ENCODE results near the gene WAS. TPM values are rescaled to one million over a fixed set of nuclear protein-coding genes. Genes with fewer than 3 reads are reported as not detected.

The WAS gene
- total RNA-seq, 2 experiments from 2014 or later, result 81.6 to 81.9 TPM

DNA sequence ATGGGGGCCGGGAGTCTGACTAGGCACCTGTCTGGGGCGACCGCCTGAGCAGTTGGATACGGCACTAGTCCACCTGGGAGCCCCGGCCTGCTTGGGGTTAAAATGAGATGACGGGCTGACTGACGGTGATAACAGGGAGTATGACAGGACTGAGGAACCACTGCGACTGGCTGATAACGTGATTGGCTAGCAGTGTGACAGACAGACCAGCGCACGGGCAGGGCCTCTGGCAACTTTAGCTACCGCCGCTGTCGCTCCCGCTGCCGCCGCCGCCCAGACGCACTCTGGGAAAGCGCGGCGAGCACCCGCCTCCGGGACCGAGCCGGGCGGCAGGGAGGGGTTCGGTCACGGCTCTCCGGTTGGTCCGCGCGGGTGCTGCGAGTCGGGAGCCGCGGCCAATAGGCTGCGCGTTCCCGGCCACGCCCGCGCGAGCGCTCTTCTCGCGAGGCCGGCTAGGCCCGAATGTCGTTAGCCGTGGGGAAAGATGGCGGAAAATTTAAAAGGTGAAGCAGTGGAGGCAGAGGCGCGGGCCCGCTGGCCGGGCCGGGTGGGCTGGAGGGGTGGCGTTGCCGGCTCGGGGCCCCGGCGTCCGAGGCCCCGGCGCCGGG is 12.8 kb downstream of the WAS start, which contains the start of gene SUV39H1:
SUV39H1 (plus strand) TSS at position 434 of the 608 bp plus-strand sequence; CDS start at position 485, 51 bp downstream.
- H3K27ac Mint-ChIP-seq, result peak within 1 kb of the TSS; percentile 94
- peaks cover 21% of the 10 kb centered on the region for H3K36me3 Mint-ChIP-seq (ENCODE audit: low read depth)
- peaks cover 26% of the 10 kb centered on the region for H3K4me1 Mint-ChIP-seq (ENCODE audit: low read depth)
- peak within 1 kb of the TSS; percentile 81 for H3K4me3 Mint-ChIP-seq
- ChIA-PET CTCF (interaction anchor here (1.0 to 1.6 kb wide), 2 partner anchors 13 to 48 kb away, joined by 5 read pairs; partner anchors contain the start of gene WAS), POLR2A (interaction anchor here (0.6 to 2.6 kb wide), 9 partner anchors 13 to 118 kb away, joined by 3 to 15 read pairs (median 5); partner anchors contain the start of genes HDAC6 and WAS)
- peak; percentile 94 for ATAC-seq
- intact Hi-C loops (cut with micrococcal nuclease), result no loop called here
- TF ChIP-seq, protein P1, sequence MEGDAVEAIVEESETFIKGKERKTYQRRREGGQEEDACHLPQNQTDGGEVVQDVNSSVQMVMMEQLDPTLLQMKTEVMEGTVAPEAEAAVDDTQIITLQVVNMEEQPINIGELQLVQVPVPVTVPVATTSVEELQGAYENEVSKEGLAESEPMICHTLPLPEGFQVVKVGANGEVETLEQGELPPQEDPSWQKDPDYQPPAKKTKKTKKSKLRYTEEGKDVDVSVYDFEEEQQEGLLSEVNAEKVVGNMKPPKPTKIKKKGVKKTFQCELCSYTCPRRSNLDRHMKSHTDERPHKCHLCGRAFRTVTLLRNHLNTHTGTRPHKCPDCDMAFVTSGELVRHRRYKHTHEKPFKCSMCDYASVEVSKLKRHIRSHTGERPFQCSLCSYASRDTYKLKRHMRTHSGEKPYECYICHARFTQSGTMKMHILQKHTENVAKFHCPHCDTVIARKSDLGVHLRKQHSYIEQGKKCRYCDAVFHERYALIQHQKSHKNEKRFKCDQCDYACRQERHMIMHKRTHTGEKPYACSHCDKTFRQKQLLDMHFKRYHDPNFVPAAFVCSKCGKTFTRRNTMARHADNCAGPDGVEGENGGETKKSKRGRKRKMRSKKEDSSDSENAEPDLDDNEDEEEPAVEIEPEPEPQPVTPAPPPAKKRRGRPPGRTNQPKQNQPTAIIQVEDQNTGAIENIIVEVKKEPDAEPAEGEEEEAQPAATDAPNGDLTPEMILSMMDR (IDR thresholded peaks at IDR 0.05), result no peak
- H3K9me3 Mint-ChIP-seq, result no peaks in the 10 kb centered on the region
- peak; percentile 87 for DNase-seq
- no peaks in the 10 kb centered on the region for H3K27me3 Mint-ChIP-seq

DNA sequence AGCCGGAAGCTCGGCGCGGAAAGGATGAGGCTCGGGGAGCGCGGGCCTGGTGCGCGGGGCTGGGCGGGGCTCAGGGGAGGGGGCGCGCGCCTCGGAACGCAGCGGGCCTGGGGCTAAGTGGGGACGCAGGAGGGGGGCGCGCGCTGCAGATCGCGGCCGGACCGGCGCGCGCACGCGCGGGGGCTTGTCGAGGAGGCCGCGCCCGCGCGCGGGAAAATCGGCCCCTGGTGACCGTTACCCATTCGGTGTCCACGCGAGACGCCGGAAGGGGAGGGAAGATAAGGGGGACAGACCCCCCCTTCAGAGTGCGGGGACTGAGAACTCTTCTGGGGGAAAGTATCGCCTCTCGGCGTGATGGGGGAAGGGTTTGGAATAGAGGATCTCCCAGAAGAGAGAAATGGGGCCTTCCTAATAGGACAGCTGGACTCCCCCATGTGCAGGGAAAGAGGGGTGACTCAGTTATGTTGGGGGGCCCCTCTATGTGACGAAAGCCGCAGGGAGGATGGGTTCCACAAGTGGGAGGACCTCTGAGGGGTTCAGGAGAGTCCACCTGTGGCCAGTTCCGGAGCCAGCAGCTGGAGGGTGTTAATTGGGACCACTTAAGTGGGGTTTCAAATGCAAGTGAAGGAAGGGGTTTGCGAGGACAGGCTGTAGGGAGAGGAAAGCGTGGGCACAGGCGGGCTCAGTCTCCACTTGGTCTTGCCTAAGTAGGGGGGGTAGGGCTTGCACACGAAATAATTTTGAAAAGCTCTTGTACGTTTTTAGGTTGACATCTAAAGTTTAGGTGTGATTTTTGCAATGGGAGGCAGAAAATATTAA is 13.5 kb downstream of the WAS start:
- H3K27ac Mint-ChIP-seq, result peak overlapping the region; percentile 92
- H3K4me1 Mint-ChIP-seq (ENCODE audit: low read depth), result peaks cover 26% of the 10 kb centered on the region
- ChIA-PET POLR2A (interaction anchor here (0.6 to 2.6 kb wide), 7 partner anchors 12 to 104 kb away, joined by 3 to 15 read pairs (median 5); partner anchors contain the start of genes HDAC6 and WAS), CTCF (interaction anchor here (1.0 to 1.6 kb wide), 2 partner anchors 14 to 48 kb away, joined by 5 read pairs; partner anchors contain the start of gene WAS)
- no peaks in the 10 kb centered on the region for H3K9me3 Mint-ChIP-seq
- ATAC-seq (peak; percentile 22), DNase-seq (peak; percentile 59)
- H3K27me3 Mint-ChIP-seq, result no peaks in the 10 kb centered on the region
- intact Hi-C loops (cut with micrococcal nuclease), result no loop called here
- H3K4me3 Mint-ChIP-seq, result peak overlapping the region; percentile 81
- peaks cover 18% of the 10 kb centered on the region for H3K36me3 Mint-ChIP-seq (ENCODE audit: low read depth)
- TF ChIP-seq, protein P1 (IDR thresholded peaks at IDR 0.05), result no peak

DNA sequence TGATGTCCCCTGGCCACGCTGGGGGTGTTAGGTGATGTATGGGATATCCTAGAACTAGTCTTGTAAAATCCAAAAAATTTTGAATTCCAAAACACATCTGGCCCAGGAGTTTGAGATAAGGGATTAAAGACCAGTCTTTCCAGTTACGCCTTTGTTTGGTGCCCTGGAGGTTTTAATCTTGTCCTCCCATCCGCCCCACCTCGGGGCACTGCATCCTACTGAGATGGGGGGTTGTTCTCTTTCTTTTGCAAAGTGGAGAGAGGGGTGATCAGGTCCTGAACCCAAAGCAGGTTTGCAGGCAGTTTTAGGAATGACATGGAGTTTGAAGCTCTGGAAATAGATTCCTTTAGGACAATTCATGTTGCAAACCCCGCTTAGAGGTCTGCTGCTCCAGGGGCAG is 14.7 kb downstream of the WAS start:
- Mint-ChIP-seq H3K9me3 (no peaks in the 10 kb centered on the region), H3K4me3 (no peak overlapping the region), H3K27ac (no peak overlapping the region), H3K27me3 (no peaks in the 10 kb centered on the region), H3K36me3 (ENCODE audit: low read depth) (peaks cover 20% of the 10 kb centered on the region), H3K4me1 (ENCODE audit: low read depth) (peaks cover 28% of the 10 kb centered on the region)
- intact Hi-C loops (cut with micrococcal nuclease), result no loop called here
- ATAC-seq (no peak), DNase-seq (no peak)
- CTCF ChIA-PET, result no interaction called here
- TF ChIP-seq, protein P1 (IDR thresholded peaks at IDR 0.05), result no peak
- POLR2A ChIA-PET, result interaction anchor here (1.6 to 2.6 kb wide), 3 partner anchors 11 to 39 kb away, joined by 5 to 15 read pairs (median 10); partner anchors contain the start of gene WAS

DNA sequence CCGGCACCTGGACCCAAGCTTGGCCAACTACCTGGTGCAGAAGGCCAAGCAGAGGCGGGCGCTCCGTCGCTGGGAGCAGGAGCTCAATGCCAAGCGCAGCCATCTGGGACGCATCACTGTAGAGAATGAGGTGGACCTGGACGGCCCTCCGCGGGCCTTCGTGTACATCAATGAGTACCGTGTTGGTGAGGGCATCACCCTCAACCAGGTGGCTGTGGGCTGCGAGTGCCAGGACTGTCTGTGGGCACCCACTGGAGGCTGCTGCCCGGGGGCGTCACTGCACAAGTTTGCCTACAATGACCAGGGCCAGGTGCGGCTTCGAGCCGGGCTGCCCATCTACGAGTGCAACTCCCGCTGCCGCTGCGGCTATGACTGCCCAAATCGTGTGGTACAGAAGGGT is 16.6 kb downstream of the WAS start:
- Mint-ChIP-seq H3K36me3 (ENCODE audit: low read depth) (peaks cover 30% of the 10 kb centered on the region), H3K4me1 (ENCODE audit: low read depth) (peaks cover 31% of the 10 kb centered on the region), H3K27ac (no peak overlapping the region), H3K9me3 (no peaks in the 10 kb centered on the region), H3K27me3 (no peaks in the 10 kb centered on the region), H3K4me3 (no peak overlapping the region)
- CTCF ChIA-PET, result no interaction called here
- DNase-seq (no peak), ATAC-seq (no peak)
- intact Hi-C loops (cut with micrococcal nuclease), result no loop called here
- TF ChIP-seq, protein P1 (IDR thresholded peaks at IDR 0.05), result no peak
- POLR2A ChIA-PET, result interaction anchor here (1.6 kb wide), 1 partner anchor 9 kb away, joined by 4 read pairs; no protein-coding TSS in a partner anchor

Data from activated CD8-positive, alpha-beta T cell treated with anti-CD3 and anti-CD28 coated beads for 36 hours (primary cell).